ENCODE results near the gene CFAP61. TPM values are rescaled to one million over a fixed set of nuclear protein-coding genes. Genes with fewer than 3 reads are reported as not detected.

CFAP61 gene
- total RNA-seq, 1 donor from 2014 or later, result 0.45 TPM

- no peak overlapping the region for H3K27ac Mint-ChIP-seq
- no peak for TF ChIP-seq CTCF (IDR thresholded peaks at IDR 0.05; ENCODE audit: unreplicated experiment)
- no peak overlapping the region for H3K4me3 Mint-ChIP-seq
- peaks cover 9% of the 10 kb centered on the region for H3K4me1 Mint-ChIP-seq
- no peaks in the 10 kb centered on the region for H3K36me3 Mint-ChIP-seq
- H3K9me3 Mint-ChIP-seq, result no peaks in the 10 kb centered on the region
- DNase-seq (ENCODE audit: low spot score in 2 of 2, unreplicated experiment in 2 of 2), result no peak
- H3K27me3 Mint-ChIP-seq (ENCODE audit: low read depth), result peaks cover 30% of the 10 kb centered on the region
Observed at GRCh38 chr20:20253039-20253743, 200.9 kb downstream of the CFAP61 start.

GRCh38 chr20:20253744-20254330, 201.5 kb downstream of the CFAP61 start:
- Mint-ChIP-seq H3K9me3 (no peaks in the 10 kb centered on the region), H3K27ac (no peak overlapping the region), H3K4me3 (no peak overlapping the region), H3K36me3 (no peaks in the 10 kb centered on the region), H3K27me3 (ENCODE audit: low read depth) (peaks cover 33% of the 10 kb centered on the region), H3K4me1 (peaks cover 9% of the 10 kb centered on the region)
- DNase-seq (ENCODE audit: low spot score in 2 of 2, unreplicated experiment in 2 of 2), result no peak
- TF ChIP-seq CTCF (IDR thresholded peaks at IDR 0.05; ENCODE audit: unreplicated experiment), result no peak

GRCh38 chr20:20255099-20255498, 202.8 kb downstream of the CFAP61 start:
- H3K27me3 Mint-ChIP-seq (ENCODE audit: low read depth), result peaks cover 37% of the 10 kb centered on the region
- no peak for TF ChIP-seq CTCF (IDR thresholded peaks at IDR 0.05; ENCODE audit: unreplicated experiment)
- no peaks in the 10 kb centered on the region for H3K36me3 Mint-ChIP-seq
- H3K9me3 Mint-ChIP-seq, result no peaks in the 10 kb centered on the region
- no peak overlapping the region for H3K27ac Mint-ChIP-seq
- DNase-seq (ENCODE audit: low spot score in 2 of 2, unreplicated experiment in 2 of 2), result no peak
- peaks cover 9% of the 10 kb centered on the region for H3K4me1 Mint-ChIP-seq
- H3K4me3 Mint-ChIP-seq, result no peak overlapping the region

GRCh38 chr20:20259533-20259932, 207.2 kb downstream of the CFAP61 start:
- peaks cover 39% of the 10 kb centered on the region for H3K27me3 Mint-ChIP-seq (ENCODE audit: low read depth)

GRCh38 chr20:20261159-20261558, 208.8 kb downstream of the CFAP61 start:
- Mint-ChIP-seq H3K9me3 (no peaks in the 10 kb centered on the region), H3K36me3 (no peaks in the 10 kb centered on the region), H3K4me3 (no peak overlapping the region), H3K27me3 (ENCODE audit: low read depth) (peaks cover 25% of the 10 kb centered on the region), H3K4me1 (no peaks in the 10 kb centered on the region), H3K27ac (no peak overlapping the region)
- TF ChIP-seq CTCF (IDR thresholded peaks at IDR 0.05; ENCODE audit: unreplicated experiment), result no peak
- no peak for DNase-seq (ENCODE audit: low spot score in 2 of 2, unreplicated experiment in 2 of 2)

More at GRCh38 chr20:20259533-20259932, 207.2 kb downstream of the CFAP61 start:
- Mint-ChIP-seq H3K4me1 (no peaks in the 10 kb centered on the region), H3K9me3 (no peaks in the 10 kb centered on the region), H3K36me3 (no peaks in the 10 kb centered on the region), H3K27ac (no peak overlapping the region), H3K4me3 (no peak overlapping the region)
- TF ChIP-seq CTCF (IDR thresholded peaks at IDR 0.05; ENCODE audit: unreplicated experiment), result no peak
- no peak for DNase-seq (ENCODE audit: low spot score in 2 of 2, unreplicated experiment in 2 of 2)
